GM18517 (cell line): Measurements from ENCODE around the gene GOPC.
"Not testable (repeated sequence)": the region's sequence is repeated elsewhere in the genome, so short reads cannot be mapped to it uniquely, and the experiment has no call there.

Experiments
- ATAC-seq: cut with Tn5 transposase; IDR thresholded peaks from one replicate; pipeline ENCODE4 v1.9.1; 2021; ENCODE audit warnings: mild to moderate bottlenecking, moderate library complexity; ENCODE audit not compliant: unreplicated experiment

The GOPC gene

DNA sequence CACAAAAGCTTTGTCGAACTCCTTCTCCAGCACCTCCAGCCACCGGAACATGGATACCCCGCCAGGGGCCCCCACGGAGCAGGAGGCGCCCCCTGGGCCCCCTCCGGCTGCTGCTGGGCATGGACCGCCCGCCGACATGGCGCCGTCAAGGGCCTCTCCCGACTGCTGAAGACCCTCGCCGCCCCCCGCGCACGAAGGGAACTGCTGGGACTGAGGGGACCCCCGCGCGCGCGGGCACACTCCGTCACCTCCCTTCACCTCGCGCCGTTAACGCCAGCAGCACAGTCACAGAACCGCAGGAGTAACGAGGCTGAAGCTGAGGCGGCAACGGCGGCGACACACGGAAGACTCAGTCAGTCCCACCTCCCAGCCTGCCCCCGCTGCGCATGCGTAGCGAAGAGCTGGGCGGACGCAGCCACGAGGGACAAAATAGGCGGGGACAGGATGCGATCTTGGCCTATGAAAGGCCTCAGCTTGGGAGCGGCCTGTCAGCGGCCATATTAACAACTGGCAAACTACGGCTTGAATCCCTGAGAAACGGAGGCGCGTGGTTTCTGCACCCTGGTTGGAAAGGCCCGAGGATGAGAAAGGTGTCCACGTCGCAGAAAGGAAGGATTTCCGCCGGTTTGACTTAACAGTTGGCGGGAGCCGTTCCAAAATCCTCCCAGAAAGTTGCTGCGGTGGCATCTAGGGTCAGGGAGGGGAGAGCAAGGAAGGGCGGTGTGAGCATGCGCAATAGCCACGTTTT lies at the start of gene GOPC:
TSS of gene GOPC (minus strand) at position 361 of the 748 bp plus-strand sequence. CDS start at position 138, 223 bp downstream.
- peak; percentile 85 for ATAC-seq

- not testable (repeated sequence) for ATAC-seq
Measured at GRCh38 chr6:117651984-117652383, 49.7 kb upstream of the GOPC start.

DNA sequence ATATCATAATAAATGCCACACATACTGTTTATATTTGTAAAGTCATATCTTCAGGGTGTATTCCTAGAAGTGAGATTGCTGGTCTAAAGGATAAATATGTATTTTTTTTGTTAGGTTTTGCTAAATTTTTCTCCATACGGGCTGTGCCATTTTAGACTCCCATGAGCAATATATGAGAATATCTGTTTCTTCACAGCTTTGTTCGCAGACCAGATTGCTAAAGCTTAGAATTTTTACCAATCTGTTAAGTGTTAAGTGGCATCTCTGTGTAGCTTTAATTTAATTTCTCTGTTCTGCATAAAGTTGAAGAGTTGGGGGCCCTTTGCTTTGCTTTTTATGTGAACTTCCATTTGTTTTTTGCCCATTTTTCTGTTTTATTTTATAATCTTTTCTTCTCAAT lies 40.7 kb upstream of the GOPC start:
- no peak for ATAC-seq

DNA sequence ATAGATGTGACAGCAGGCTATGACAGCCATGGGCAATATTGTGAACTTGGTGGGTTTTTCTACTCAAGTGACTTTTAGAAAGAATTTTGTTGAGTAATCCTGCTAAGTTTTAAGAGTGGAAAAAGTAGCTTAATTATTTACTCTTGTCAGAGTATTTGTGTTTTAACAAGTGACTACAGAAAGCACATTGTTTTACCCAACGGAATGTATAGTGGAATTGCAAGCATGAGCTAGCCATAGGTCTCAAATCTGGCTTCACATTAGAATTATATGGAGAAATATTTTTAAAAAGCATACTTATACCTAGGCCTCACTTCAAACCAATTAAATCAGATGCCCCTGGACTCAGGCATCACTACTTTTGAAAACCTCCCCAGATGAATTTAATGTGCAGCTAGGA lies 35.5 kb upstream of the GOPC start:
- ATAC-seq, result no peak

- no peak for ATAC-seq
Measured at GRCh38 chr6:117629119-117629660, 26.9 kb upstream of the GOPC start.

- ATAC-seq, result no peak
Measured at GRCh38 chr6:117627533-117627932, 25.2 kb upstream of the GOPC start.

DNA sequence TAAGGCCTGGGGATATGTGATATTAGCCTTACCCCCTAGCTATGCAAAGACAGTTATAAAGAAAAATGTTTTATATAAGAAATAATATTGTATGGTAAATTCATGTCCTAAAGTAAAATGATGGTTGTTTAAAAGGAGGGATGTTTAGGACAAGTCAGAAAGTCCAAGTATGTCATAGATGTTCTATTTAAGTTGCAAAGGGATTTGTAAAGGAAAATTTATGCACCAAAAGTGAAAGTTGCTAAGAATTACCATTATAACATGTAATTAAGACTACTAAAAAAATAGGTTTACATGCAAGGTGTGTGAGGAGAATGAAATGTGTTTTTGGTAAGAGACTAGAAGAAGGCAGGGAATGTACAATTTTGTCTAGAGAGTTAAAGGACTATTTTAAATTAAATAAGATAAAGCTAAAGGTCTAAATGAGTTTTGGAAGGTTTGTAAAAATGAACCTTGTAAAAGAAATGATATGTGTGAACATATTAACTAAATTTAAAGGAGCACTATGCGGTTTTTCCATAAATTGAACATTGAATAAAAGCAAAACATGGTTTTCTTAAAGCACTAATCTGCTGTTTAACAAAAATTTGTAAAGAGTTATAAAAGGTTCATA lies 22.7 kb upstream of the GOPC start:
- ATAC-seq, result no peak

- no peak for ATAC-seq
Measured at GRCh38 chr6:117619178-117619577, 16.9 kb upstream of the GOPC start.

GRCh38 chr6:117617210-117618035 lies 15.1 kb upstream of the GOPC start:
- ATAC-seq, result no peak

- no peak for ATAC-seq
Measured at GRCh38 chr6:117616391-117617209, 14.3 kb upstream of the GOPC start.

GRCh38 chr6:117615750-117616390 lies 13.6 kb upstream of the GOPC start:
- ATAC-seq, result no peak

- no peak for ATAC-seq
Measured at GRCh38 chr6:117613920-117614560, 11.7 kb upstream of the GOPC start.

- peak; percentile 27 for ATAC-seq
Measured at GRCh38 chr6:117607511-117607910, 5.2 kb upstream of the GOPC start.

DNA sequence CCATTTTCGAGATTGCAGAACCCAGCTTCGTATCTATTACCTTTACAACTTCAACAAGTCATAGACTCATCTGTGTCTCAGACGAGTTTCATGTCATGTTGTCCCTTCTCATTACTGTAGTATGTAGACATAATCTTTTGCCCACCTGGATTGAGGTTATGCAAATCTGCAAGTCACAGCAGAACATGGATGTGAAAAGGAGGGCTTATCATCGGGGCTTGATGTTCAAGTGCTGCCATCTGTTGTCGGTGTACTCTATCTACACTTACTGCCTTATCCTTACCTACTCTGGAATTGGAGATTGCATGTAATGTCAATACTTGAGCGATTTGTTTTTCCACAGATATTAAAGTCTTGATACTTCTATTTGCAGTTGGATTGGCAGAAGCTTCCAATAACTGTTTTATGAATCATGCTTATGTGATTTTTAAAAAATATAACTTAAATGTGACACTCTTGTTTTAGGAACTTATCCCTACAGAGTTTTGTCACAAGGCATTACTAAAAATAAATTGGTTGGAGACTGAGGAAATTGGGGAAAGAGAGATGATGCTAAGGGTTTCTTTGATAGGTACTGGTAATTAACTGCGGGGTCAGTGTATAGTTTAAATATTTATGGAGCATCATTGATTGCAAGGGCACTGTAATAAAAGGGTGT lies 3.0 kb upstream of the GOPC start:
- peak; percentile 56 for ATAC-seq

- ATAC-seq, result no peak
Measured at GRCh38 chr6:117603821-117604220, 1.5 kb upstream of the GOPC start.

DNA sequence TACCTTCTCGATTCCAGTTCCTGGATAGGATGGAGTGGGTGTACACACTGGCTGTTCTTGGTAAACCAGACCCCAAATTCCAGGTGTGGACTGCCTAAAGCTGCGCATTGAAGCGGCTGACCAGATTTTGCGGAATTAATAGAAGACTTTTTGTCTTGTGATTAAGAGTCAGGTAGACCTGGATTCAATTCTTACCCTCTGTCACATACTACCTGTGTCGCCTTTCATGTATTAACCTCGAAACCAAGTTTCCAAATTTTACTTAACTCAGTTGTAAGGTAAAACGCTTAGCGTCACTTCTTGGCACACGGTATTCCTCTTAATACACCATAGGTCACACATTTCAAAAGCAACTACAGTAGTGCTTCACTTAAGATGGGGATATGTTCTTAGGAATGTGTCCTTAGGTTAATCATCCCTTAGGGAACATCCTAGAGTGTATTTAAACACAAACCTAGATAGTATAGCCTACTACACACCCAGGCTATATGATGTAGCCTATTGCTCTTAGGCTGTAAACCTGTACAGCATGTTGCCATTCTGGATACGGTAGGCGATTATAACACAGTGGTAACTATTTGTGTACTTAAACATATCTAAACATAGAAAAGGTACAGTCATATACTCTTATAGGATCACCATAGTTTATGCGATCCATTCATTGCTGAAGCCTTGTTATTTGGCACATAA lies 733 bp upstream of the GOPC start:
- no peak for ATAC-seq

- peak; percentile 17 for ATAC-seq
Measured at GRCh38 chr6:117601811-117602150, 530 bp downstream of the GOPC start.

DNA sequence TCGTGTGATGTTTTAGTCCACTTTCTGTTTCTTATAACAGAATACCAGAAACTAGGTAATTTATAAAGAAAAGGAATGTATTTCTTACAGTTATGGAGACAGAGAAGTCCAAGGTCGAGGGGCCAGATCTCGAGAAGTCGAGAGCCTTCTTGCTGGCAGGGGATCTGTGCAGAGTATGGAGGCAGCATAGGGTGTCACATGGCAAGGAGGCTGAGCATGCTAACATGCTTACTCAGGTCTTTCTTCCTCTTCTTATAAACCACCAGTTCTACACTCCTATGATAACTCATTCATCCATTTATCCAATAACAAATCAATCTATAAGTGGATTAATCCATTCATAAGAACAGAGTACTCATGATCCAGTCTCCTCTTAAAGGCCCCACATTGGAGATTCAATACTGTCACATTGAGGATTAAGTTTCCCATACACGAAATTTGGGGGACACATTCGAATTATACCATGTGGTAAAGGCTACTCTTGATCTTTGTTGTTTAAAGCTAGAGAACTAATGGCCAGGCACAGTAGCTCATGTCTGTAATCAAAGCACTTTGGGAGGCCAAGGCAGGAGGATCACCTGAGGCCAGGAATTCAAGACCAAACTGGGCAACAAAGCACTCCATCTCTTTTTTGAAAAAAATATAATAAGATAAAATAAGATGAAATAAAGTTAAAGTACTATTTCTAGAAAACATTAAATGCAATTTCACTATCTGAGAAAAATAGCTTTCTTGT lies 2.1 kb downstream of the GOPC start:
- ATAC-seq, result no peak
